RWPE1 (cell line): ENCODE results near the gene VAV1.
"Not testable (repeated sequence)": the region's sequence is repeated elsewhere in the genome, so short reads cannot be mapped to it uniquely, and the experiment has no call there.

Experiments used
- CTCF ChIA-PET: fragments of 350-600 bp; sonication (Branson Sonifier 250); formaldehyde crosslinking; extraction: SDS; loops from one replicate; lab custom pipeline; 2021; lab: Yijun Ruan, JAX
- POLR2A ChIA-PET: fragments of 400-600 bp; formaldehyde crosslinking; extraction: SDS; loops from one replicate; lab custom pipeline; 2020; ENCODE audit warnings: antibody characterized with exemption; ENCODE audit not compliant: low non-redundant PET; lab: Yijun Ruan, JAX
- DNase-seq: peaks from one replicate; pipeline ENCODE4 v3.0.0; 2012; ENCODE audit warnings: low spot score
- H3K27ac ChIP-seq: fragments of 450-650 bp; 2 replicates; pipeline ENCODE4 v1.5.1; 2017
- CTCF ChIP-seq: fragments of 450-650 bp; conservative IDR thresholded peaks from 2 replicates; pipeline ENCODE4 v1.5.1; 2017; ENCODE audit warnings: low read depth, mild to moderate bottlenecking

The VAV1 gene

DNA sequence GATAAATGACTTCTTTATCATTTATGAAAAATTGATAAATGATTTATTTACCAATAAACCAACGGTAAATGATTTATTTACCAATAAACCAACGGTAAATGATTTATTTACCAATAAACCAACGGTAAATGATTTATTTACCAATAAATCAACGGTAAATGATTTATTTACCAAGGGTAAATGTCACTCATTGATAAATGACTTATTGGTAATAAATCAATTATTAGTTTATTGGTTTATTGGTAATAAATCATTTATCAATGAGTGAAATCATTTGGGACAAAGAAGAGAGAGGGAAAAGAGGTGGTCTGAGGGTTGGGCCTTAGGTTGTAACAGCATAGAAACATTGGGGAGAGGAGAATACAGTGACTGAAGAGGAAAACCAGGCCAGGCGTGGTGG lies 21.5 kb downstream of the VAV1 start:
- TF ChIP-seq CTCF = no peak
- ChIA-PET POLR2A (no interaction called here), CTCF (no interaction called here)
- no peak overlapping the region for H3K27ac ChIP-seq
- DNase-seq = no peak

DNA sequence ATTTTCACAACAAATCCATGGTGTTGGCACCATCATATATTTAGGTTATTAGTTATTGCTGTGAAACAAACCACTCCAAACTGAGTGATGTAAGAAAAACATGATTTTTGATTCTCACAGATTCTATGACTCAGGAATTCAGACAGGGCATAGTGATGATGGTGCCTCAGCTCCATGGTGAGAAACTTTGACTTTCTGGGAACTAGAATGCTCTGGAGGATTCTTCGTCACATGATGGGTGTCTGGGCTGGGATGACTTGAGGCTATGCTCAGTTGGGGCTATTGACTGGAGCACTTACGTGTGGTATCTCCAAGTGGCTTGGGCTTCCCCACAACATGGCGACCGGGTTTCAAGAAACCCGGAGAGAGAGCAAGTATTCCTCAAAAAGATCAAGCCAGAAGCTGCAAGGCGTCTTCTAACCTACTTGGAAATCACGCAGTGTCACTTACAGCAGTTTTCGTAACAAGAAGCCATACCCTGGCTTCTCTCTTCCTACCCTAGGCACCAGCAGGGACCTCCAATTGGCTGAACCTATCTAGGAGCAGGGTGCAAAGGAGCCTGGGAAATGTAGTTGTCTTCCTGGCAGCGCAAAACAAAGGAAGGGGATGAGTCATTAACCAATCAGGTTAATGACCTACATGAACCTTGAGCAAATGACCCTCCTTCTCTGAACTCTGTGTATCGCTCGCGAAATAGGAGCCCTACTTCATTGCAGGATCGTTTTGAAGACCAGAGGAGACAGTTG lies 22.4 kb downstream of the VAV1 start:
- no peak for DNase-seq
- TF ChIP-seq CTCF = no peak
- ChIA-PET CTCF (no interaction called here), POLR2A (no interaction called here)
- H3K27ac ChIP-seq = no peak overlapping the region

GRCh38 chr19:6796278-6796677 lies 23.8 kb downstream of the VAV1 start:
- no peak for DNase-seq
- no peak overlapping the region for H3K27ac ChIP-seq
- POLR2A ChIA-PET = no interaction called here
- CTCF ChIA-PET = no interaction called here
- TF ChIP-seq CTCF = no peak

- ChIA-PET POLR2A (no interaction called here), CTCF (interaction anchor here (0.8 kb wide), 1 partner anchor 12 kb away, joined by 3 read pairs; no protein-coding TSS in a partner anchor)
- H3K27ac ChIP-seq = no peak overlapping the region
- TF ChIP-seq CTCF = no peak
- DNase-seq = no peak
Observed at GRCh38 chr19:6797646-6798045, 25.1 kb downstream of the VAV1 start.

- CTCF ChIA-PET = interaction anchor here (0.6 kb wide), 1 partner anchor 50 kb away, joined by 5 read pairs; no protein-coding TSS in a partner anchor
- POLR2A ChIA-PET = not testable (repeated sequence)
Observed at GRCh38 chr19:6800160-6800790, 27.8 kb downstream of the VAV1 start.

DNA sequence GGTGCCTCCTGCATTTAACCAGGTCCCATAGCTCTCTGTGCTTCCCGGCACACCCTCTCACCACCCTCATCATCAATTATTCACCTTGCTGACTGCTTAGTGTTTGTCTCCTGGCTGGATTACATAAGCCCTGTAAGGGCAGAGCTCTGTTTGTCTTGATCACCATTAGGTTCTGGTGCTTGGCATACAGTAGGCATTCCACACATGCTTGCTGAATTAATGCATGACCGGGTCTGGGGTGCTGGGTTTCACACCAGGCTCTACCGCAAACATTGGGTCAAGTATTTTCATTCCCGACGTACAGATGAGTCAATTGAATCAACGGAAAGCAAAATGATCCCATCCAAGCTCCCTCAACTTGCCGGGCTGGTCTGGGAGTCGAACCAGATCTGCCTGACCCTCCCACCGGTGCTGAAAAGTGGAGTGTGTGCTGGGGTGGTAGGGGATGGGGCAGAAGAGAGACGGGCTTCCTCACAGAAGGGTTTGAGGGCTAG lies 28.5 kb downstream of the VAV1 start:
- TF ChIP-seq CTCF = no peak
- CTCF ChIA-PET = interaction anchor here (0.7 kb wide), 1 partner anchor 162 kb away, joined by 3 read pairs; no protein-coding TSS in a partner anchor
- POLR2A ChIA-PET = no interaction called here
- DNase-seq = peak; percentile 77
- H3K27ac ChIP-seq = no peak overlapping the region

More at GRCh38 chr19:6800160-6800790, 27.8 kb downstream of the VAV1 start:
- H3K27ac ChIP-seq, DNase-seq: not testable (repeated sequence)
